ENCODE results near the gene APP.
A peak's percentile ranks its signal among the peaks of the same experiment; 100 is the strongest.

APP gene

GRCh38 chr21:26050857-26051256 lies 119.7 kb downstream of the APP start:
- Histone ChIP-seq H3K4me3 (ENCODE audit: low read depth, low read length) (no peak overlapping the region), H3K9me3 (ENCODE audit: control insufficient read depth, insufficient read depth, low read depth, low read length) (no peaks in the 10 kb centered on the region), H3K27ac (ENCODE audit: extremely low read depth, low read depth, low read length) (no peak overlapping the region), H3K4me1 (ENCODE audit: control insufficient read depth, insufficient read depth, low read length) (peaks cover 13% of the 10 kb centered on the region), H3K36me3 (ENCODE audit: control insufficient read depth in 2 of 2, insufficient read depth in 1 of 2, low read length in 2 of 2) (peaks cover 19 to 43% of the 10 kb centered on the region in 2 experiments)
- TF ChIP-seq ZNF202 (tag by site-specific recombination; IDR thresholded peaks at IDR 0.05; ENCODE audit: borderline replicate concordance) (no peak), SP2 (tag by site-specific recombination; IDR thresholded peaks at IDR 0.05) (no peak), ZNF645 (tag by site-specific recombination; IDR thresholded peaks at IDR 0.05) (no peak), ZNF785 (tag by site-specific recombination; IDR thresholded peaks at IDR 0.05) (no peak), ZNF530 (tag by site-specific recombination; IDR thresholded peaks at IDR 0.05; ENCODE audit: low read depth) (no peak), ZNF280C (tag by site-specific recombination; IDR thresholded peaks at IDR 0.05) (no peak)
- ChIA-PET POLR2A (interaction anchor here (1.3 kb wide), 1 partner anchor 16 kb away, joined by 3 read pairs; no protein-coding TSS in a partner anchor), CTCF (no interaction called here)

GRCh38 chr21:26049803-26050202 lies 120.8 kb downstream of the APP start:
- Histone ChIP-seq H3K9me3 (ENCODE audit: control insufficient read depth, insufficient read depth, low read depth, low read length) (no peaks in the 10 kb centered on the region), H3K36me3 (ENCODE audit: control insufficient read depth in 2 of 2, insufficient read depth in 1 of 2, low read length in 2 of 2) (peaks cover 19 to 47% of the 10 kb centered on the region in 2 experiments), H3K4me1 (ENCODE audit: control insufficient read depth, insufficient read depth, low read length) (peaks cover 3% of the 10 kb centered on the region), H3K27ac (ENCODE audit: extremely low read depth, low read depth, low read length) (no peak overlapping the region), H3K4me3 (ENCODE audit: low read depth, low read length) (no peak overlapping the region)
- POLR2A ChIA-PET = no interaction called here
- CTCF ChIA-PET = interaction anchor here (0.6 to 0.7 kb wide), 2 partner anchors 68 to 100 kb away, joined by 3 to 4 read pairs; no protein-coding TSS in a partner anchor
- TF ChIP-seq BCL11A (tag by site-specific recombination; IDR thresholded peaks at IDR 0.05; ENCODE audit: low read depth) (no peak), PRDM2 (tag by site-specific recombination; IDR thresholded peaks at IDR 0.05; ENCODE audit: borderline replicate concordance) (no peak), ZNF501 (tag by site-specific recombination; IDR thresholded peaks at IDR 0.05) (no peak), ZNF423 (tag by site-specific recombination; IDR thresholded peaks at IDR 0.05) (no peak), ZSCAN30 (tag by site-specific recombination; IDR thresholded peaks at IDR 0.05) (no peak), ZNF16 (tag by site-specific recombination; IDR thresholded peaks at IDR 0.05; ENCODE audit: low read depth) (no peak), PBX3 (CRISPR knock-in tag; IDR thresholded peaks at IDR 0.05) (no peak), ATF2 (tag by site-specific recombination; IDR thresholded peaks at IDR 0.05; ENCODE audit: low read depth) (peak; percentile 68; the same call in 1 of the 2 replicates)

Data from HEK293 (cell line).